ENCODE data around the gene USP43.
A peak's percentile ranks its signal among the peaks of the same experiment; 100 is the strongest.
"Not testable (repeated sequence)": the region's sequence is repeated elsewhere in the genome, so short reads cannot be mapped to it uniquely, and the experiment has no call there.

Gene USP43

GRCh38 chr17:9644910-9645751 lies at the start of gene USP43:
Gene USP43 (plus strand): TSS chr17:9645517. CDS start chr17:9645633, 116 bp downstream.
- peak; percentile 70 for DNase-seq

- not testable (repeated sequence) for DNase-seq
Measured at GRCh38 chr17:9597638-9598037, 47.7 kb upstream of the USP43 start.

DNA sequence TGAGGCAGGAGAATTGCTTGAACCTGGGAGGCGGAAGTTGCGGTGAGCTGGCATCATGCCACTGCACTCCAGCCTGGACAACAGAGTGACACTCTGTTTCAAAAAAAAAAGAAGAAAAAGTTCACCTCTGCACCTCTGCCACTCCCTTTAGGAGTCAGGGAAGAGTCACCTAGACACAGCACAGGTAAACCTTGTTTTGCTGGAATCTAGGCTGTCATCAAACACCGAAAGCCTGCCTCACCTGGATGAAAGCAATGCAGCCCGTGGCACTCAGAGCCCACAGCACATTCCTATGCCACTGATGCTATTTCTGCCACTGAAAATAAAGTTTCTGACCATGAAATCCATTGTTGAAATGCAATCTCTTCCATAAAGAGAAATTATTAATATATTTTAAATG lies 46.7 kb upstream of the USP43 start:
- DNase-seq = no peak

- not testable (repeated sequence) for DNase-seq
Measured at GRCh38 chr17:9604583-9604982, 40.7 kb upstream of the USP43 start.

- DNase-seq = no peak
Measured at GRCh38 chr17:9606453-9606852, 38.9 kb upstream of the USP43 start.

DNA sequence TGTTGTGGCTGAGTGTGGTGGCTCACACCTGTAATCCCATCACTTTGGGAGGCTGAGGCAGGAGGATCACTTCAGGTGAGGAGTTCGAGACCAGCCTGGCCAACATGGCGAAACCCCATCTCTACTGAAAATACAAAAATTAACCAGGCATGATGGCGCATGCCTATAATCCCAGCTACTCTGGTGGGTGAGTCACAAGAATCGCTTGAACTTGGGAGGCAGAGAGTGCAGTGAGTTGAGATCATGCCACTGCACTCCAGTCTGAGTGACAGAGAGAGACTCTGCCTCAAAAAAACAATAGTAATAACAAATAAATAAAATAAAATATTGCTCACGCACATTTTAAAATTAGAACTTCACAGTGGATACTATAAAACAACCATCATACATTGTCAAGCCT lies 38.3 kb upstream of the USP43 start:
- DNase-seq = not testable (repeated sequence)

GRCh38 chr17:9611557-9611956 lies 33.8 kb upstream of the USP43 start:
- no peak for DNase-seq

- no peak for DNase-seq
Measured at GRCh38 chr17:9612006-9612405, 33.3 kb upstream of the USP43 start.

- DNase-seq = no peak
Measured at GRCh38 chr17:9615486-9615885, 29.8 kb upstream of the USP43 start.

DNA sequence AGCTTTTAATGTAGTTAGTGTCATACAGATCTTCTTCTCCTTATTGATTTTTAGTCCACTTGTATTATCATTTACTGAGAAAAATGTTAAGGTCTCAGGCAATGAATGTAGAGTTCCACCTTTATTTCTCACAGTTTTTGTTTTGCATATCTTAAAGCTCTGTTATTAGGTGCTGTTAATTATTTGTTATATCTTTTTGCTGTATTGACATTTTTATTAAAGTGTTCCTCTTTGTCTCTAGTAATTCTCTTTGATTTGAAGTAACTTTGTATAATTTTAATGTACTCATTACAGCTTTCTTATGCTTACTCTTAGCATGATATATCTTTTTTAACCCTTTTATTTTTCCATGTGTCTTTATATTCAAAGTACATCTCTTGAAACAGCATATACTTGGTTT lies 22.4 kb upstream of the USP43 start:
- no peak for DNase-seq

GRCh38 chr17:9628509-9628908 lies 16.8 kb upstream of the USP43 start:
- no peak for DNase-seq

DNA sequence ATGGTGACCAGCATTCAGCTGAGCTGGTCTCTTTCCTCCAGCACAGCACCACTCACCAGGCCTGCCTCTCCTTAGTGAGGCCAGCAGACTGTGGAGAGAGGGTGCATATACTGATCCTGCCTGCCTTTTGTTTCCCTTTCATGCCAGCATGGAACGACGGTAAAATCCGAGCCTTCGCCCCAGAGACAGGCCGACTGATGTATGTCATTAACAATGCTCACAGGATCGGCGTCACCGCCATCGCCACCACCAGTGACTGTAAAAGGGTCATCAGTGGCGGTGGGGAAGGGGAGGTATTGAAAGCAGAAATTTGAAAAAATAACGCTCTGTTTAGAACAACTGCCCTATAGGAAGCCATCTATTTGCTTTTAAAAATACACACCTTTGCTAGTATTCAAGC lies 12.6 kb upstream of the USP43 start:
- DNase-seq = no peak

DNA sequence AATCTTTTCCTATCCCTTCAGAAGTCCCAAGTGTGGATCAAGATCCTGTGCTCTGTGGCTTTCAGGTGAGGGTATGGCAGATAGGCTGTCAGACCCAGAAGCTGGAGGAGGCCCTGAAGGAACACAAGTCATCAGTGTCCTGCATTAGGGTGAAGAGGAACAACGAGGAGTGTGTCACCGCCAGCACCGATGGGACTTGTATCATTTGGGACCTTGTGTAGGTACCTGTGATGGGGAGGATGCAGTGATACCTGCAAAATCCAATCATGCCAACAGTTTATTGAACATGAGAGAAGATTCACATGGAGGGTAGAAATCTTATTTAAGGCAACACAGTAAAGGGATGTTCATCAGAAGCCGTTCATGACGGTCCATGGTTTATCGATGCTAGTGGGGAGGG lies 10.0 kb upstream of the USP43 start:
- no peak for DNase-seq

GRCh38 chr17:9636501-9636900 lies 8.8 kb upstream of the USP43 start:
- DNase-seq = no peak

DNA sequence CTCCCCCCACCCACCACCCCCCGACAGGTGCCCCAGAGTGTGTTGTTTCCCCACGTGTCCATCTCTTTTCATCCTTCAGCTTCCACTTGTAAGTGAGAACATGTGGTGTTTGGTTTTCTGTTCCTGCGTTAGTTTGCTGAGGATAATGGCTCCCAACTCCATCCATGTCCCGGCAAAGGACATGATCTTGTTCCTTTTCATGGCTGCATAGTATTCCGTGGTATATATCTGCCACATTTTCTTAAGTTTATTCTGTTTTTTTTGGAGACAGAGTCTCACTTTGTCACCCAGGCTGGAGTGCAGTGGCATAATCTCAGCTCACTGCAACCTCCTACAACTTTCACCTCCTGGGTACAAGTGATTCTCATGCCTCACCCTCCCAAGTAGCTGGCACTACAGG lies 4.9 kb upstream of the USP43 start:
- DNase-seq = not testable (repeated sequence)

DNA sequence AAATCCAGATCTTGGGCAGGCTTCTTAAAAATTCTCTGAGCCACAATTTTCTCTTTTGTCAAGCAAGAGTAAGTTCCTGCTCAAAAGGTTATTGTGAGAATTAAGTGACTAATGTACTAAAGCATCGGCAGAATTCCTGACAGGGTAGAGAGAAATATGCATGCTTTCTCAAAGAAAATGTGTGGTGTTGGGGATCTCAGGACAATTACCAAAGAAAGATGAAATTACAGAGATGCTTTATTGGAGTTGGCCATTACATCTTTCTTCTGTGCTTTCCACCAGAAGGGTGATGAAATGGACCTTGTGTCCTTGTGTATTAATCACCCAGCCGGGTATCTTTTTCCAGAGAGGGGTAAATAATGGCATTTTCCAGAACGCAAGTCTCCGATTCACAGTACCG lies 1.7 kb upstream of the USP43 start:
- DNase-seq = no peak

- DNase-seq = peak; percentile 63
Measured at GRCh38 chr17:9645851-9646545, 681 bp downstream of the USP43 start.

- no peak for DNase-seq
Measured at GRCh38 chr17:9646546-9646885, 1.2 kb downstream of the USP43 start.

DNA sequence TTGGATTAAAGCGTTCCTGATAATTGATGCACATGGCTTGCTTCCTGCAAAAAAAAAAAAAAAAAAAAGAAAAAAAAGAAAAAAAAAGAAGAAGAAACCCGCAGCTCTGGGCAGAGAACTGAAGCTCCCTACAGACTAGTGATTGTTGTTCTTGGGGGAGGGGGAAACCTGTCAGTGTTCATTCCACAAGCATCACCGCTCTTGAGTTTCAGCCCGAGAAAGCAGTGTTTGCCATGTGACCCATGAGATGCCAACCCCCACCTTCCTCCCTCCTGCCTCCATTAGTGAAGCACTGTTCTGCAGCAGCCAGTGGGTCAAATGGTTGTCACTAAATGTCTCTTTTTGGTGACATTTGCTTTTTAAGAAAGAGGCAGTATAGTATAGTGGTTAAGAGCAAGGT lies 1.7 kb downstream of the USP43 start:
- no peak for DNase-seq

DNA sequence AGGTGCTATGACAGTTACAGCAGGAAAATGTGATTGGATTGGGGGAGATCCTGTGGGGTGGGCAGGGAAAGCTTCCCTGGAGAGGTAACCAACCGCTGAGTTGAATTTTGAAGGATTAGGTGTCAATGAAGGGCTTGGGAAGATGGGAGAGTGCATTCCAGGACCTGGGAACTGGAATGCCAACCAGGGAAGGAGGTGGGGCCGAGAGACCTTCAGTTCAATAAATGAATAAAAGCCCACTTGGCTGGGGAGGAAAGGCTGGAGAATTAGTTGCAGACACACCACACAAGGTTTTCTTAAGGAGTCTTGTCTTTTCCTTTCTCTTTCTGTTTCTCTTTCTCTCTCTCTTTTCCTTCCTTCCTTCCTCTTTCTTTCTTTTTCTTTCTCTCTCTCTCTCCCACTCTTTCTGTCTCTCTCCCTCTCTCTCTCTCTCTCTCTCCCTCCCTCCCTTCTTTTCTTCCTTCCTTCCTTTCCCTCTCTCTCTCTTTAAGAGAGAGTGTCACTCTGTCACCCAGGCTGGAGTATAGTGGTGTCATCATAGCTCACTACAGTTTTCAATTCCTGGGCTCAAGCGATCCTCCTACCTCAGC lies 3.3 kb downstream of the USP43 start:
- DNase-seq = peak; percentile 40

DNA sequence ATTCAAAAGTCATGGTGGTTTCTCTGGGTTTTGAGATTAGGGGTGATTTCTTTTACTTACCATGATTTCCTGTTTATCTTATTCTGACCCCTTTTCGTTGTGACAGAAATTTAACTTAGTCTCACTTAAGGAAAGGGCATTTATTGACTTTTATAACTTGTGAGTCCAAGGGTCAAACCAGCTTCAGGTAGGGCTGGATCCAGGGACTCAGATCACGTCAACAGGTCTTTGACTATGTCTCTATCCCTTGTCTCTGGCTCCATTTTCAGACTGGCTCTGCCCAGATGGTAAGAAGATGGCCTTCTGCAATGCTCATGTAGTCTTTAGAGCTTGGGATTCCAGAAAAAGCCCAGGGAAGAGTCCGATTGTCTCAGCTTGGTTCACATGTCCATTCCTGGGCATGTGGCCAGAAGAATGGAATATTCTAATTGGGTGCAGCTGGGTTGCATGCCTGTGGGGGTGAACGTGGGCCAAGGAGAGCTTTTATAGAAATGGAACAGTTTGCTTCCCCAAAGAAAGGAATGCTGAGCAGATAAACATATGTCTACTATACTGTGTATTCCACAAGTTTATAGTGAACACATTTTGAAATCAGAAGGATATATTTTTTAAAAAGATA lies 13.4 kb downstream of the USP43 start:
- no peak for DNase-seq

DNA sequence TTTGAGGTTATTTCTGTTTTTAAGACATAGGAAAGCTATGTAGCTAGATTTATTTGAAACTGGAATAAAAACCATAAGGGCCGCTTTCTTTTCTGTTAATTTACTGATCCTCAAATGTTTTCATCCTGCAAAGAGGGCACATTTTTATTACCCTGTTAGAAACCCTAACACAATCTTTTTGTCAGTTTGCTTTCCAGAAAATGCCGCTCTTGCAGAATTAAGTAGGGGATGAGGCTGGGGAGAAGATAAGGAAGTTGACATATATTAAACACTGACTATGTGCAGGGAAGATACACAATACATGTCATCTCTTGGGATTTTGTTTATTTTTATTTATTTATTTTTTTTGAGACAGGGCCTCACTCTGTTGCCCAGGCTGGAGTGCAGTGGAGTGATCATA lies 15.7 kb downstream of the USP43 start:
- DNase-seq = no peak

DNA sequence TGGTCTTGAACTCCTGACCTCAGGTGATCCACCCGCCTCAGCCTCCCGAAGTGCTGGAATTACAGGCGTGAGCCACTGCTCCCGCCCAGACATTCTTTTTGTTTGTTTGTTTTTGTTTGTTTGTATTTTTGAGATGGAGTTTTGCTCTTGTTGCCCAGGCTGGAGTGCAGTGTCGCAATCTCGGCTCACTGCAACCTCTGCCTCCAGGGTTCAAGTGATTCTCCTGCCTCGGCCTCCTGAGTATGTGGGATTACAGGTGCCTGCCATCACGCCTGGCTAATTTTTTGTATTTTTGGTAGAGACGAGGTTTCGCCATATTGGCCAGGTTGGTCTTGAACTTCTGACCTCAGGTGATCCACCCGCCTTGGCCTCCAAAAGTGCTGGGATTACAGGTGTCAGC lies 18.2 kb downstream of the USP43 start:
- DNase-seq = not testable (repeated sequence)
